Testis (tissue), 3 donors: ENCODE data around the gene PCMTD2. TPM values are rescaled to one million over a fixed set of nuclear protein-coding genes. Genes with fewer than 3 reads are reported as not detected.

Source experiments
- DNase-seq: peaks from one replicate; pipeline ENCODE4 v3.0.0-alpha.2; 2019
- H3K27ac ChIP-seq, 2 donors: fragments of 200-600 bp; sonication (generic); one replicate each; pipeline ENCODE4 v1.5.1; 2019
- H3K27me3 ChIP-seq: fragments of 200-600 bp; sonication (generic); one replicate; pipeline ENCODE4 v1.5.1; 2019
- H3K36me3 ChIP-seq: fragments of 200-600 bp; sonication (generic); one replicate; pipeline ENCODE4 v1.5.1; 2017; ENCODE audit warnings: low read depth; ENCODE audit errors: missing control alignments
- H3K4me1 ChIP-seq: fragments of 200-600 bp; sonication (generic); one replicate; pipeline ENCODE4 v1.5.1; 2019
- H3K4me3 ChIP-seq, 2 donors: fragments of 200-600 bp; sonication (generic); one replicate each; pipeline ENCODE4 v1.5.1; 2017 to 2019
- H3K9me3 ChIP-seq: fragments of 200-600 bp; sonication (generic); one replicate; pipeline ENCODE4 v1.5.1; 2017
- POLR2A ChIP-seq: fragments of 450-650 bp; IDR thresholded peaks from one replicate; pipeline ENCODE4 v1.6.1; 2017; ENCODE audit warnings: antibody characterized with exemption, mild to moderate bottlenecking, moderate library complexity
- WGBS, 2 donors: methylation state at CpG; one replicate each; pipeline ENCODE4 v1.1.5; 2018; 5-methylcytosine and 5-hydroxymethylcytosine counted together
- intact Hi-C: fragments of 100-400 bp; cut with DNase I; formaldehyde crosslinking; loops from one replicate; pipeline ENCODE4 v1.15.1; 2023; ENCODE audit warnings: low total_unique reads
- polyA plus RNA-seq: library from polyadenylated mRNA; stranded (reverse); fragments of 350-450 nt; fragmentation: Illumina TruSeq; extraction: RNeasy Lipid Tissue Mini Kit (QIAGEN cat#74804); gene quantifications from one replicate; pipeline ENCODE4 v1.2.3, GENCODE V29; 2014; ENCODE audit warnings: low read depth, low replicate concordance; ENCODE audit not compliant: insufficient read depth
- total RNA-seq, 2 donors: library from RNA; depleted of rRNA; stranded (reverse); fragments of >200 nt; gene quantifications; one replicate each; pipeline ENCODE4 v1.2.3, GENCODE V29; 2016
- TF ChIP-seq, protein P1 (sequence below), 3 experiments: fragments of 450-650 bp in 2 of 3; fragments of 200-600 bp in 1 of 3; sonication (generic) in 1 of 3; IDR thresholded peaks; one replicate each; pipeline ENCODE4 v1.5.1; 2016 to 2019; ENCODE audit warnings: antibody characterized with exemption in 3 of 3, mild to moderate bottlenecking in 2 of 3, moderate library complexity in 1 of 3

Gene PCMTD2
- total and polyA plus RNA-seq, 3 donors from 2014 or later = 57.6 to 156 (median 96.4) TPM

DNA sequence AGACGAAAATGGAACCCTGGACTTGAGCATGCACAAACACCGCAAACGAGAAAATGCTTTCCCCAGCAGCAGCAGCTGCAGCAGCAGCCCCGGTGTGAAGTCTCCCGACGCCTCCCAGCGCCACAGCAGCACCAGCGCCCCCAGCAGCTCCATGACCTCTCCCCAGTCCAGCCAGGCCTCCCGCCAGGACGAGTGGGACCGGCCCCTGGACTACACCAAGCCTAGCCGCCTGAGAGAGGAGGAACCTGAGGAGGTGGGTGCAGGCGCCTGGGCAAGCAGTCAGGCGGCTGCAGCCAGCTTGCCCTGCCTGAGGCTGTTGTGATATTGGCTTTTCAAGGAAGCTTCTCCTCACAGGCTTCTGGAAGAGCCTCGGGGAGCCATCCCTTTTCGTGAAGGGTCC is 35.8 kb upstream of the PCMTD2 start:
- Histone ChIP-seq H3K36me3 (no peaks in the 10 kb centered on the region), H3K27me3 (no peaks in the 10 kb centered on the region), H3K9me3 (no peaks in the 10 kb centered on the region), H3K4me1 (peaks cover 34% of the 10 kb centered on the region), H3K27ac (no peak overlapping the region), H3K4me3 (no peak overlapping the region)
- intact Hi-C loops = no loop called here
- DNase-seq = no peak
- TF ChIP-seq, protein P1, sequence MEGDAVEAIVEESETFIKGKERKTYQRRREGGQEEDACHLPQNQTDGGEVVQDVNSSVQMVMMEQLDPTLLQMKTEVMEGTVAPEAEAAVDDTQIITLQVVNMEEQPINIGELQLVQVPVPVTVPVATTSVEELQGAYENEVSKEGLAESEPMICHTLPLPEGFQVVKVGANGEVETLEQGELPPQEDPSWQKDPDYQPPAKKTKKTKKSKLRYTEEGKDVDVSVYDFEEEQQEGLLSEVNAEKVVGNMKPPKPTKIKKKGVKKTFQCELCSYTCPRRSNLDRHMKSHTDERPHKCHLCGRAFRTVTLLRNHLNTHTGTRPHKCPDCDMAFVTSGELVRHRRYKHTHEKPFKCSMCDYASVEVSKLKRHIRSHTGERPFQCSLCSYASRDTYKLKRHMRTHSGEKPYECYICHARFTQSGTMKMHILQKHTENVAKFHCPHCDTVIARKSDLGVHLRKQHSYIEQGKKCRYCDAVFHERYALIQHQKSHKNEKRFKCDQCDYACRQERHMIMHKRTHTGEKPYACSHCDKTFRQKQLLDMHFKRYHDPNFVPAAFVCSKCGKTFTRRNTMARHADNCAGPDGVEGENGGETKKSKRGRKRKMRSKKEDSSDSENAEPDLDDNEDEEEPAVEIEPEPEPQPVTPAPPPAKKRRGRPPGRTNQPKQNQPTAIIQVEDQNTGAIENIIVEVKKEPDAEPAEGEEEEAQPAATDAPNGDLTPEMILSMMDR (IDR thresholded peaks at IDR 0.05) = no peak
- TF ChIP-seq POLR2A = no peak
- WGBS, 2 donors = 91 to 92% methylated on average over 7 to 16 of the region's 16 CpGs

DNA sequence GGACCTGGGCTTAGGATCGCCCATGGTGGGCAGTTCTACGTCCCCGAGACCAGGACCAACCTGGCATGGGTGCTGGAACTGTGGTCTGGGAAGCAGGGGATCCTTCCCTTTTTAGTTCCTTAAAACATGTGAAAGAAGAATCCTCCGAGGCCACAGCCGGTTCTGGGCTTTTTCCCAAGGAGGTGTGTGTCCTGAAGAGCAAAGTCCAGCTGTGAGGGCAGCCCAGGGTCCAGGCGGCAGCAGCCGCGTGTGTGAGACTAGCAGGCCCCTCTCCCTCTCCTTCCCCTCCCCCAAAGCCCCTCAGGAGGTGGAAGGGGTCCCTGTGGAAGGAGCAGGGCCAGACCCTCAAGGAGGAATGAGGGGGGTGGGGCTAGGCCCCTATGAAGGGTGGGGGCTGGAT is 35.1 kb upstream of the PCMTD2 start:
- WGBS, 2 donors = 68 to 79% methylated on average over 8 of the region's 8 CpGs
- Histone ChIP-seq H3K4me1 (peaks cover 34% of the 10 kb centered on the region), H3K27ac (no peak overlapping the region), H3K4me3 (no peak overlapping the region), H3K27me3 (no peaks in the 10 kb centered on the region), H3K9me3 (no peaks in the 10 kb centered on the region), H3K36me3 (no peaks in the 10 kb centered on the region)
- intact Hi-C loops = no loop called here
- DNase-seq = no peak
- TF ChIP-seq POLR2A = no peak
- TF ChIP-seq, protein P1 (IDR thresholded peaks at IDR 0.05) = no peak

DNA sequence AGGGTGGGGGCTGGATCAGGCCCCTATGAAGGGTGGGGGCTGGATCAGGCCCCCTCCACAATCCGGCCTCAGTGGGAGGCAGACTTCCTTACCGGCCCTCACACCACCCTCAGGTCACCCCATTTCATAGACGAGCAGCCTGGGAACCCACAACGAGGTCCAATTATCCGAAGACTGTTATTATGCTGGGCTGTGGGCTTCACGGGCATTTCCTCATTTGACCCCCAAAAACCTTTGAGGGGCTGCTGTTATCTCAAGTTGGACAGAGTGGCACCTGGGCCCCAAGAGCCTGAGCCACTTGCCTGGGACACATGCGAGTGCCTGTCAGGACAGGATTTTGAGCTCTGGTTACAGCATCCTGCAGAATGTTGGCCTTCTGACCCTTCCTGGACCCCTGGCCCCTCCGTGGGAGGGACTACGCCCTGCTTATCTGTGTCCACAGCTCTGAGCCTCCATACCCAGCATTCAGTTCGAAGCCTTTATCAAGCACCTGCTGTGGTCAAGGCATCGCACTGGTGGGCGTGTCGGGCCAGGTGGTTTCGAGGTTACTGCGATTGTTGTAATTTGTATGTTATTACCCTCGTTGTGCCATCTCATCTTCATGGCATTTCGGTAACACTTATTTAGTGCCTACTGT is 34.5 kb upstream of the PCMTD2 start:
- TF ChIP-seq, protein P1 (IDR thresholded peaks at IDR 0.05) = no peak
- DNase-seq = no peak
- H3K27ac ChIP-seq = no peak overlapping the region
- peaks cover 34% of the 10 kb centered on the region for H3K4me1 ChIP-seq
- H3K4me3 ChIP-seq = no peak overlapping the region
- no peaks in the 10 kb centered on the region for H3K9me3 ChIP-seq
- intact Hi-C loops = no loop called here
- H3K27me3 ChIP-seq = no peaks in the 10 kb centered on the region
- no peaks in the 10 kb centered on the region for H3K36me3 ChIP-seq
- WGBS, 2 donors = 76 to 82% methylated on average over 11 to 17 of the region's 17 CpGs

DNA sequence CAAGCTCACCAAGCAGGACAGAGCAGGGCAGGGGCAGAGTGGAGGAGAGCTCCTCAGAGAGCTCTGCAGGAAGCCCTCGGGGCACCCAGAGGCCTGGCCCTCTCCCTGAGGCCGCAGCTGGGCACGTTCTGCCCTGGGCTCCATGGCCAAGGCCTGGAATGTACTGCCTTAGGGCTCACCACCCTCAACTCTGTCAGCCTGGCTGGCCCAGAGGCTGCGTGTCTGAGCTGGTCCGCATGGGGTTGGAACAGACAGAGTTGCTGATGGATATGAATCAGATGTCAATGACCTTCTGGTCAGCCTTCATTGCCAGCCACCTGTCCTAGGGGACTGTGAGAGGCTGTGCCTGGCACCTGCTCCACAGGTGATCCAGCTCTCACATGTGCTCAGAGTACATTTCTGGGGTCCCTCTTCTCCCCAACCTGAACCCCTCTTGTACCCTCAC is 33.2 kb upstream of the PCMTD2 start:
- Histone ChIP-seq H3K4me1 (peaks cover 29% of the 10 kb centered on the region), H3K27ac (no peak overlapping the region), H3K9me3 (no peaks in the 10 kb centered on the region), H3K27me3 (no peaks in the 10 kb centered on the region), H3K36me3 (no peaks in the 10 kb centered on the region), H3K4me3 (no peak overlapping the region)
- TF ChIP-seq POLR2A = no peak
- TF ChIP-seq, protein P1 (IDR thresholded peaks at IDR 0.05) = no peak
- 58 to 72% methylated on average over 2 to 5 of the region's 5 CpGs for WGBS, 2 donors
- intact Hi-C loops = no loop called here
- no peak for DNase-seq
